Osteocyte (in vitro differentiated cells): ENCODE measurements around the gene NCAM2. TPM values are rescaled to one million over a fixed set of nuclear protein-coding genes. Genes with fewer than 3 reads are reported as not detected.

Experiments
- DNase-seq: peaks from one replicate; pipeline ENCODE4 v3.0.0; 2021; ENCODE audit warnings: mixed read lengths; ENCODE audit not compliant: unreplicated experiment; ENCODE audit errors: extremely low spot score
- H3K27ac Mint-ChIP-seq: one replicate; pipeline ENCODE4 v1.8.0; 2021; ENCODE audit warnings: mild to moderate bottlenecking, mixed read lengths; ENCODE audit not compliant: unreplicated experiment
- H3K27me3 Mint-ChIP-seq: one replicate; pipeline ENCODE4 v1.8.0; 2021; ENCODE audit warnings: mixed read lengths; ENCODE audit not compliant: unreplicated experiment
- H3K36me3 Mint-ChIP-seq: one replicate; pipeline ENCODE4 v1.8.0; 2021; ENCODE audit warnings: mixed read lengths; ENCODE audit not compliant: unreplicated experiment
- H3K4me1 Mint-ChIP-seq: one replicate; pipeline ENCODE4 v1.8.0; 2021; ENCODE audit warnings: mixed read lengths; ENCODE audit not compliant: unreplicated experiment
- H3K4me3 Mint-ChIP-seq: one replicate; pipeline ENCODE4 v1.8.0; 2021; ENCODE audit warnings: mild to moderate bottlenecking, moderate library complexity, mixed read lengths; ENCODE audit not compliant: unreplicated experiment
- H3K9me3 Mint-ChIP-seq: one replicate; pipeline ENCODE4 v1.8.0; 2021; ENCODE audit warnings: mixed read lengths; ENCODE audit not compliant: unreplicated experiment
- total RNA-seq: library from RNA; stranded (reverse); gene quantifications from 2 replicates; pipeline ENCODE4 v1.2.1, GENCODE V29; 2021
- TF ChIP-seq, protein P1 (sequence below): fragments of 200-600 bp; sonication (generic); IDR thresholded peaks from 2 replicates; pipeline ENCODE4 v1.5.0; 2021; ENCODE audit warnings: antibody characterized with exemption, mild to moderate bottlenecking, moderate library complexity

Gene NCAM2
- total RNA-seq, 1 donor from 2014 or later: 121 TPM

DNA sequence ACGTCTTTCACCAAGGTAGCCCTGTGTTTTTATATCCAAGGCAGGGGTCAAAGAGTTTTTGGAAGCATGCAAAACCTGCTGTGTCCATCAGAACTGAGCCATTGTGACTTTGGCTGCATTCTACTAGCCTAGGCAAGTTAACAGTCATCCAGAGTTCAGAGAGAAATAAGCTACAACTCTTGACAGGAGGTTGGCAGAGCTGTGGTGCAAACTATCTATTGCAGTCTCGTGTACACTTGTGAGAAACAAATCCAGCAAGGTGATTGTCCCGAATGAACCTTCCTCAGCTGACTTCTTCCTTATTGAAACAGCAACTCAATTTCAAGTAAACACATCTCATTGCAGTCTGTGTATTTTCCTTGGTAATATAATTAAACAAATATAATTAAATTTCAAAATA lies 124.5 kb downstream of the NCAM2 start:
- Mint-ChIP-seq H3K27me3 (no peaks in the 10 kb centered on the region), H3K4me1 (no peaks in the 10 kb centered on the region), H3K36me3 (no peaks in the 10 kb centered on the region), H3K27ac (no peak overlapping the region), H3K9me3 (peaks cover 5% of the 10 kb centered on the region), H3K4me3 (no peak overlapping the region)
- TF ChIP-seq, protein P1, sequence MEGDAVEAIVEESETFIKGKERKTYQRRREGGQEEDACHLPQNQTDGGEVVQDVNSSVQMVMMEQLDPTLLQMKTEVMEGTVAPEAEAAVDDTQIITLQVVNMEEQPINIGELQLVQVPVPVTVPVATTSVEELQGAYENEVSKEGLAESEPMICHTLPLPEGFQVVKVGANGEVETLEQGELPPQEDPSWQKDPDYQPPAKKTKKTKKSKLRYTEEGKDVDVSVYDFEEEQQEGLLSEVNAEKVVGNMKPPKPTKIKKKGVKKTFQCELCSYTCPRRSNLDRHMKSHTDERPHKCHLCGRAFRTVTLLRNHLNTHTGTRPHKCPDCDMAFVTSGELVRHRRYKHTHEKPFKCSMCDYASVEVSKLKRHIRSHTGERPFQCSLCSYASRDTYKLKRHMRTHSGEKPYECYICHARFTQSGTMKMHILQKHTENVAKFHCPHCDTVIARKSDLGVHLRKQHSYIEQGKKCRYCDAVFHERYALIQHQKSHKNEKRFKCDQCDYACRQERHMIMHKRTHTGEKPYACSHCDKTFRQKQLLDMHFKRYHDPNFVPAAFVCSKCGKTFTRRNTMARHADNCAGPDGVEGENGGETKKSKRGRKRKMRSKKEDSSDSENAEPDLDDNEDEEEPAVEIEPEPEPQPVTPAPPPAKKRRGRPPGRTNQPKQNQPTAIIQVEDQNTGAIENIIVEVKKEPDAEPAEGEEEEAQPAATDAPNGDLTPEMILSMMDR: no peak
- no peak for DNase-seq

DNA sequence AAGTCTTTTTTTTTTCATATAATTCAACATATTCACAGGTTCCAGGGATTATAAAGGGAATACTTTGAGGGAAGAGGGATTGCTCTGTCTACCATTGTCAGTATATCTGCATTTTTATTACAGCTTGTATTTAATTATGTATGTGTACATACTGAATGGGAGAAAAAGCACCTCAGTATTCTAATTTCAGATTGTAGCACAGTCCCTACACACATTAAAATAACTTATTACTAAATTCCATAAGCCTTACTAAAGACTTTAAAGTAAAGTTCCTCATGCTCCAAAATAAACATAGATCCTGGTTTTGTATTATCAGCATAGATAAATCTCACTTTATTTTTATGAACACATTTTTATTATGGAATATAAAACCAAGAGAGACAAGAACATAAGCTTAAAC lies 134.2 kb downstream of the NCAM2 start:
- Mint-ChIP-seq H3K4me3 (no peak overlapping the region), H3K36me3 (no peaks in the 10 kb centered on the region), H3K9me3 (no peaks in the 10 kb centered on the region), H3K27ac (no peak overlapping the region), H3K27me3 (no peaks in the 10 kb centered on the region), H3K4me1 (peaks cover 8% of the 10 kb centered on the region)
- TF ChIP-seq, protein P1: no peak
- no peak for DNase-seq

DNA sequence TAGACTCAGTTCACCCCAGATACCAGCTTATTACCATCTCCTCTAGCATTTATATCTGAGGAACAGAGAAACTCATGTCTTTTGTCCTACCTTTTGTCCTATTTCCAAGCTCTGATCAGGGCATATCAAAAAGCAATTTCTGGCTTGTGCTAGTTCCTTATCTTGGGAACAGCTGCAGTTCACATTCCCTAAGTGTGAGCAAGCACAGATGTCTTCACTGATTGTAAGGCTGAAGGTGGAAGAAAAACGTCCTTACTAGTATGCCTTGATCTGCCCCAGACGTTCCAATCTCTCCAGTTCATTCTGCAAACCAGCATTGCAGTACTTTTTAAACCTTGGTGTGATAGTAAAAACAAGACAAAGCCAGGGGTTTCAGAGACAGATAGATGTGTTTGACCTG lies 139.8 kb downstream of the NCAM2 start:
- no peaks in the 10 kb centered on the region for H3K4me1 Mint-ChIP-seq
- H3K27me3 Mint-ChIP-seq: no peaks in the 10 kb centered on the region
- no peak for DNase-seq
- no peaks in the 10 kb centered on the region for H3K9me3 Mint-ChIP-seq
- H3K4me3 Mint-ChIP-seq: no peak overlapping the region
- no peak overlapping the region for H3K27ac Mint-ChIP-seq
- TF ChIP-seq, protein P1: no peak
- peaks cover 1% of the 10 kb centered on the region for H3K36me3 Mint-ChIP-seq

DNA sequence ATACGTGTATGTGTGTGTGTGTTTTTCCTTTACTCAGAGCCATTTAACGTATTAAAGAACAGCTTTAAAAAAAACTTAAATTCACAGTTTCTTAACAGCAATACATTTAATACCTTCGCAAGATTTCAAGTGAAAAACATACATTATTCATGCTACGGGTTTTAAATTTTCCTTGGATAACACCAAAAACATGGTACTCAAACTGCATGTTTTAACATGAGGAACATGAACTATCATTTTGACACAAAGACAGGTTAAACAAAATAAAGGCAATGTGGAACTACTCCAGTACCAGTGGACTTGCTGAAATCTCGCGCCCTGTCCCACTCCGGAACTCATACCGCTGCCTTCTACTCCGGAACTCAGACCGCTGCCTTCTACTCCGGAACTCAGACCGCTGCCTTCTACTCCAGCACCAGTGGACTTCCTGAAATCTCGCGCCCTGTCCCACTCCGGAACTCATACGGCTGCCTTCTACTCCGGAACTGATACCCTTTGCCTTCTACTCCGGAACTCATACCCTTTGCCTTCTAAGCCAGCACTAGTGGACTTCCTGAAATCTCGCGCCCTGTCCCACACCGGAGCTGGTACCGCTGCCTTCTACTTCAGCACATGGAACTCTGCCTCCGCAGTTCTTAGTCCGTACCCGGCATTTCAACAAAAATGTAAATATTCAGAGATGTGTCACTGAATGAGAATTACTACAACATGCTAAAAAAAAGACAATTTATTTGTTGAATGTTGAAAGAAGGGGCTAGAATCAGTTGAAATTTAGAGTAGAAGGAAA lies 148.6 kb downstream of the NCAM2 start:
- no peak overlapping the region for H3K27ac Mint-ChIP-seq
- no peaks in the 10 kb centered on the region for H3K27me3 Mint-ChIP-seq
- peaks cover 5% of the 10 kb centered on the region for H3K36me3 Mint-ChIP-seq
- no peaks in the 10 kb centered on the region for H3K9me3 Mint-ChIP-seq
- TF ChIP-seq, protein P1: no peak
- no peaks in the 10 kb centered on the region for H3K4me1 Mint-ChIP-seq
- H3K4me3 Mint-ChIP-seq: no peak overlapping the region
- DNase-seq: no peak

DNA sequence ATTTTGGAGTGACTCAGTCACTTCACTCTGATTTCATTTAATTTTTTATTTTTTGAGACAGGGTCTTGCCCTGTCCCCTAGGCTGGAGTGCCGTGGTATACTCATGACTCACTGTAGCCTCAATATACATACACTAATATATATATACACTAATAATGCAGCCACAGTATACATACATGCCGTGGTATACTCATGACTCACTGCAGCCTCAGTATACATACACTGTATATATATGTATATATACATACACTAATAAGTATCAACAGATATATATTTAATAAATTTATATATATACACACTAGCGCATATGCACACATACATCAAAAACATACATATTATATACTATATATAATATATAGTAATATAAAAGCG lies 149.2 kb downstream of the NCAM2 start:
- TF ChIP-seq, protein P1: no peak
- Mint-ChIP-seq H3K9me3 (no peaks in the 10 kb centered on the region), H3K36me3 (peaks cover 5% of the 10 kb centered on the region), H3K27me3 (no peaks in the 10 kb centered on the region), H3K27ac (no peak overlapping the region), H3K4me3 (no peak overlapping the region), H3K4me1 (no peaks in the 10 kb centered on the region)
- DNase-seq: no peak
